ENCODE data around the gene LRIF1.

LRIF1 gene

DNA sequence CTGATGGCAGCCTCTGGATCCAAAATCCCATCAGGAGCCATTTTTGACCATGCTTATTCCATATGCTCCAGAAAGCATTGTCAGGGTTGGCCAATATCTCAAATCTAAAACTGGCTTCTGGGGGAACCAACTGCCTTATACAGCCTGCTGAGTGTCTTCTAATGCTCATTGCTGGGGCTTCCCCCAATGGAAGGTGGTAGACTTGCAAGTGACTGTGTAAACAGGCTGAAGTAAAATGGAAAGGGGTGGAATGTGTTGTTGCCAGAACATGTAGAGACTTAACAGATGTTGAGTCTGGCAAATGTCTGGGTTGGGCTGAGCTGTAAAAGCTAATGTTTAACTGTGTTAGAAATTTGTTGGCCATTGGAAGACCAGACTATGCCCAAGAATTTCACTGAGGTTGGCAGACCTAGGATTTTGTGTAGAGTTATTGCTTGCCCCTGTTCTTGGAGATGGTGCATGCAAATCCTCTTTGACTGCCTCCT lies 22.7 kb upstream of the LRIF1 start:
- no peak for DNase-seq (ENCODE audit: low read depth)

DNA sequence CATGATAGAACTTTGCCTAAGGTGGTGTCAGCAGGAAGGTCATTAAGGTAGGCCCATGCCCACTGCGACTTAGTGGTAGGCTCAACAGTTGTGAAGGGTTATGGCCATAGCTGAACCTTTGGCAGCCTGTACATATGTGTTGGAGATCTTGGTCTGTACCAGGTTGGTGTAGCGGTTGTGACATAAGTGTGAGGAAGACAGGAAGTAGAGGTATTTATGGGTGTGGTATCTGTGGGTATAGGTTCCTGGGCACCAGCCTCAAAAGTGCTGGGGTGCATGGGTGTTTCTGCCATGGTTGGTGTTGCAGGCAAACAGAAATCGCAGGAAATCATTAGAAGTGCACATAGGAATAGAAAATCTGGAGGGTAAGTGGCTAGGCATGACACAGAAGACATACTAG lies 18.6 kb upstream of the LRIF1 start:
- no peak for DNase-seq (ENCODE audit: low read depth)
- H3K4me3 ChIP-seq (ENCODE audit: control insufficient read depth, low read depth, low read length), result no peak overlapping the region
- TF ChIP-seq, protein P1, sequence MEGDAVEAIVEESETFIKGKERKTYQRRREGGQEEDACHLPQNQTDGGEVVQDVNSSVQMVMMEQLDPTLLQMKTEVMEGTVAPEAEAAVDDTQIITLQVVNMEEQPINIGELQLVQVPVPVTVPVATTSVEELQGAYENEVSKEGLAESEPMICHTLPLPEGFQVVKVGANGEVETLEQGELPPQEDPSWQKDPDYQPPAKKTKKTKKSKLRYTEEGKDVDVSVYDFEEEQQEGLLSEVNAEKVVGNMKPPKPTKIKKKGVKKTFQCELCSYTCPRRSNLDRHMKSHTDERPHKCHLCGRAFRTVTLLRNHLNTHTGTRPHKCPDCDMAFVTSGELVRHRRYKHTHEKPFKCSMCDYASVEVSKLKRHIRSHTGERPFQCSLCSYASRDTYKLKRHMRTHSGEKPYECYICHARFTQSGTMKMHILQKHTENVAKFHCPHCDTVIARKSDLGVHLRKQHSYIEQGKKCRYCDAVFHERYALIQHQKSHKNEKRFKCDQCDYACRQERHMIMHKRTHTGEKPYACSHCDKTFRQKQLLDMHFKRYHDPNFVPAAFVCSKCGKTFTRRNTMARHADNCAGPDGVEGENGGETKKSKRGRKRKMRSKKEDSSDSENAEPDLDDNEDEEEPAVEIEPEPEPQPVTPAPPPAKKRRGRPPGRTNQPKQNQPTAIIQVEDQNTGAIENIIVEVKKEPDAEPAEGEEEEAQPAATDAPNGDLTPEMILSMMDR (conservative IDR thresholded peaks at IDR 0.05; ENCODE audit: control insufficient read depth, insufficient read depth, low read depth, low read length), result no peak

More for the DNA sequence above, 22.7 kb upstream of the LRIF1 start:
- no peak overlapping the region for H3K4me3 ChIP-seq (ENCODE audit: control insufficient read depth, low read depth, low read length)
- TF ChIP-seq, protein P1 (conservative IDR thresholded peaks at IDR 0.05; ENCODE audit: control insufficient read depth, insufficient read depth, low read depth, low read length), result no peak

DNA sequence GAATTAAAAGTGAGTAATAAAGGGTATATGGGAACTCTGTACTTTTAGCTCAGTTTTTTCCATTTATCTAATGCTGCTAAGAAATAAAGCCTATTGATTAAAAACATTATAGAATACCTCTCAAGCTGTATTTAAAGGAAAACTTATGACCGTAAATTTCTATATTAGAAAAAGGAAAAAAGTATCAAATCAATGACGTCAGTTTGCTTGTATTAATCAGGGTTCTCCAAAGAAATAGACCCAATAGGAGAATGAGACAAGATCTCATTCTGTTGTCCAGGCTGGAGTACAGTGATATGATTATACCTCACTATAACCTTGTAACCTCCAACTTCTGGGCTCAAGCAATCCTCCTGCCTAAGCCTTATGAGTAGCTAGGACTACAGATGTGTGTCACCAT lies 15.4 kb upstream of the LRIF1 start:
- no peak overlapping the region for H3K4me3 ChIP-seq (ENCODE audit: control insufficient read depth, low read depth, low read length)
- TF ChIP-seq, protein P1 (conservative IDR thresholded peaks at IDR 0.05; ENCODE audit: control insufficient read depth, insufficient read depth, low read depth, low read length), result no peak
- DNase-seq (ENCODE audit: low read depth), result no peak

DNA sequence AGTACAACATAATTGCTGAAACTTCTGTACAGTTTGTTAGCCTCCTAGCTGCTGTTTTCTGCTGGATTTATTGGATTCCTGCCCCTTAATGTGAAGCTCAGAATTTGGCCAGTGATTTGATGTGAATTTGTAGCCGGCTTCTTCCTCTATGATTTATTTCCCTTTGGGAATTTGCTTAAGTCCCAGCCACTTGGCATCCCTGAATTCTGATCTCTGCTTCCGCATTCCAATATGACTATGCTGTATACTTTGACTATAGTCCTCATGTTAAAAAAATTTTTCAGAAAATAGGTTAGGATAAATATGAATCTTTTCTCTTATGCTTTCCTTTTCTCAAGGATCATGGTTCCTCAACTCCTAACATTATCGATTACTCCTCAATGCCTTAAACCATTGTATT lies 12.4 kb upstream of the LRIF1 start:
- DNase-seq (ENCODE audit: low read depth), result peak; percentile 6
- TF ChIP-seq, protein P1 (conservative IDR thresholded peaks at IDR 0.05; ENCODE audit: control insufficient read depth, insufficient read depth, low read depth, low read length), result no peak
- no peak overlapping the region for H3K4me3 ChIP-seq (ENCODE audit: control insufficient read depth, low read depth, low read length)

DNA sequence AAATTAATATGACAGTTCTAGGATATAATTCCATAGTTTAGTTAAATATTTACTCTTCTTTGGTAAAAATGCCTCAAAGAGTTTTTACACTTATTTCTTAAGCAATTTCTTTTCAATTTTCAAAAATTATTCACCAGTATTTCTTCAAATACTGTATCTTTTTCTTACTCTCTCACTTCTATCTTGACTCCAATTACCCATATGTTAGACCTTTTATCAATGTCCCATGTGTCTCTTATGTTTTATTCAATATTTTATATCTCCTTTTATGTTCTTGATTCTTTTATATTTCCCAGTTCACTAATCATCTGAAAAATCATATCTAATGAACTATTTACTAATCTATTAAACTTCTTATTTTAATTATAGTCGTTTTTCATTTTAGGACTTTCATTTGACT lies 11.5 kb upstream of the LRIF1 start:
- TF ChIP-seq, protein P1 (conservative IDR thresholded peaks at IDR 0.05; ENCODE audit: control insufficient read depth, insufficient read depth, low read depth, low read length), result no peak
- H3K4me3 ChIP-seq (ENCODE audit: control insufficient read depth, low read depth, low read length), result no peak overlapping the region
- DNase-seq (ENCODE audit: low read depth), result no peak

DNA sequence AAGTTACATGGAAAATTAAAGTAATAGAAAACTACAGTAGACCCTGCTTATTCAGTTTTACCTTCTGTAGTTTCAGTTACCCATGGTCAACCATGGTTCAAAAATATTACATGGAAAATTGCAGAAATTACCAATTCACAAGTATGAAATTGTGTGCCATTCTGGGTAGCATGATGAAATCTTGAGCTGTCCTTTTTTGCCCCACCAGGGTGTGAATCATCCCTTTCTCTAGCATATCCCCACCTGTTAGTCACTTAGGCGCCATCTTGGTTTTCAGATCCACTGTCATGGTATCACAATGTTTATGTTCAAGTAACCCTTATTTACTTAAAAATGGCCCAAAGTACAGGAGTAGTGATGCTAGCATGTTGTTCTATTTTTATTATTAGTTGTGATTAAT lies 3.5 kb upstream of the LRIF1 start:
- TF ChIP-seq, protein P1 (conservative IDR thresholded peaks at IDR 0.05; ENCODE audit: control insufficient read depth, insufficient read depth, low read depth, low read length), result no peak
- H3K4me3 ChIP-seq (ENCODE audit: control insufficient read depth, low read depth, low read length), result no peak overlapping the region
- DNase-seq (ENCODE audit: low read depth), result peak; percentile 5

DNA sequence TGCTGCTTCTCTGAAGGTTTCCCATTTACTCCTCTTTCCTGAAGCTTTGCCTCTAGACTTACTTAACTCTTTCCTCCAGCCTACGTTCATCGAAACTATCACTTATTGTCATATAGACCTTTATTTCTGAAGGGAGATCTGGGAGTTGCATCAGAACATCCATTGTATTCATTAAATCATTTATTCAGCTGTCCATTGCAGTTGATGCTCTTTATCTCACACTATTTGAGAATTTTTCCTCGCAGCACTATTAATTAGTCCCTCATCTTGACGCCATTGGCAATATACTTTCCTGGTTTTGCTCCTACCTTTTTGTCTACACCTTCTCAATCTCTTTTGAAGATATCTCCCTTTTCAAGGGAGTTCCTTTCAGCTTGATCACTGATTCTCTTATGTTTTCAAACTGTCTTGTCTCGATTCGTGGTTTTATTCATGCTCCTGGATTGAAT lies 757 bp upstream of the LRIF1 start:
- H3K4me3 ChIP-seq (ENCODE audit: control insufficient read depth, low read depth, low read length), result peak overlapping the region; percentile 91
- TF ChIP-seq, protein P1 (conservative IDR thresholded peaks at IDR 0.05; ENCODE audit: control insufficient read depth, insufficient read depth, low read depth, low read length), result no peak
- DNase-seq (ENCODE audit: low read depth), result no peak
